ENCODE data around the gene ATP6V0E2.

GRCh38 chr7:149869867-149870266, 3.9 kb upstream of the ATP6V0E2 start:
- TF ChIP-seq TAF1 (IDR thresholded peaks at IDR 0.05; ENCODE audit: borderline replicate concordance, low read depth, low read length) = no peak
- no peak for TF ChIP-seq POLR2AphosphoS5 (IDR thresholded peaks at IDR 0.05; ENCODE audit: low read depth, low read length)
- no peak for TF ChIP-seq POLR2A (IDR thresholded peaks at IDR 0.05; ENCODE audit: low read depth, low read length)
